ENCODE data around the gene ARHGEF26.

GRCh38 chr3:154170300-154170699 is 49.1 kb downstream of the ARHGEF26 start:
- TF ChIP-seq, protein P1, sequence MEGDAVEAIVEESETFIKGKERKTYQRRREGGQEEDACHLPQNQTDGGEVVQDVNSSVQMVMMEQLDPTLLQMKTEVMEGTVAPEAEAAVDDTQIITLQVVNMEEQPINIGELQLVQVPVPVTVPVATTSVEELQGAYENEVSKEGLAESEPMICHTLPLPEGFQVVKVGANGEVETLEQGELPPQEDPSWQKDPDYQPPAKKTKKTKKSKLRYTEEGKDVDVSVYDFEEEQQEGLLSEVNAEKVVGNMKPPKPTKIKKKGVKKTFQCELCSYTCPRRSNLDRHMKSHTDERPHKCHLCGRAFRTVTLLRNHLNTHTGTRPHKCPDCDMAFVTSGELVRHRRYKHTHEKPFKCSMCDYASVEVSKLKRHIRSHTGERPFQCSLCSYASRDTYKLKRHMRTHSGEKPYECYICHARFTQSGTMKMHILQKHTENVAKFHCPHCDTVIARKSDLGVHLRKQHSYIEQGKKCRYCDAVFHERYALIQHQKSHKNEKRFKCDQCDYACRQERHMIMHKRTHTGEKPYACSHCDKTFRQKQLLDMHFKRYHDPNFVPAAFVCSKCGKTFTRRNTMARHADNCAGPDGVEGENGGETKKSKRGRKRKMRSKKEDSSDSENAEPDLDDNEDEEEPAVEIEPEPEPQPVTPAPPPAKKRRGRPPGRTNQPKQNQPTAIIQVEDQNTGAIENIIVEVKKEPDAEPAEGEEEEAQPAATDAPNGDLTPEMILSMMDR (IDR thresholded peaks at IDR 0.05; ENCODE audit: low read depth, low read length) = no peak
- TF ChIP-seq POLR2A (IDR thresholded peaks at IDR 0.05; ENCODE audit: extremely low read depth, insufficient read length) (no peak), MAX (IDR thresholded peaks at IDR 0.05; ENCODE audit: low read depth, low read length) (no peak), MYC (IDR thresholded peaks at IDR 0.05; ENCODE audit: low read depth, low read length) (no peak)
